Fibroblast of peridontal ligament (primary cell): ENCODE measurements around the gene VPS45.
A peak's percentile ranks its signal among the peaks of the same experiment; 100 is the strongest.
"Not testable (repeated sequence)": the region's sequence is repeated elsewhere in the genome, so short reads cannot be mapped to it uniquely, and the experiment has no call there.

Experiments used
- DNase-seq: peaks from one replicate; pipeline ENCODE4 v3.0.0-alpha.2; 2010; ENCODE audit errors: extremely low read depth

Gene VPS45

DNA sequence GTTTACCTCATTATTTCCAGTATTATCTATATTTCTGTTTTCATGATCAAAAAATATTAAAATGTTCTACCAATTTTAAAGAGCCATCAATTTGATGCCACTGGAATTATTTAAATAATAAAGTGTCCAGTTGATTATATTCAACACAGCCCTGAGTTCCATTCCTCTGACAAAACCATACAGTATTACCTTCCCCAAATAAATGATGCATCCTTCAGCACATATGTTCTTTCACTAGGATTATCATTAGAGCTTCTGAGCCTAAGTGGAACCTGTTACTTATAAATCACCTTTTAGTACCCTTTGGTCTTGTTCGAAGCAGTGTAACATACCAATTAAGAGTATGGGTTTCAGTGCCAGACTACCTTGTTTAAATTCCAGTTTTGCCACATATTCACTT is 64.8 kb downstream of the VPS45 start:
- DNase-seq = no peak

DNA sequence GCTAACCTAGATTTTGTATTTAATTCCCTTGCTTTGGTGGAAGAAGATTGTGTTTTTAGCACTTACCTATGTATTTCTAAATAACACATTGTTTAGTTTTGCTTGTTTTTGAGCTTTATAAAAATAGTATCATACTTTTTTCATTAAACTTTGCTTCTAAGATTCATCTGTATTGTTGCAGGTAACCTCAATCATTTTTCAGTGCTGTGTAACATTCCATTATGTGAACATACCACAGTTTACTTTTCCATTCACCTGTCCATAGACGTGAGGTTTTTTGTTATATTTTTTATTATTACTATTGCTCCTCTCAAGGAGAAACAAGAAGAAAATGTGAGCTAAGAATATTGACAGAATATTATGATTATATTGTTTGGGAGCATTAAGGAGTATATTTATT is 67.0 kb downstream of the VPS45 start:
- DNase-seq = no peak

DNA sequence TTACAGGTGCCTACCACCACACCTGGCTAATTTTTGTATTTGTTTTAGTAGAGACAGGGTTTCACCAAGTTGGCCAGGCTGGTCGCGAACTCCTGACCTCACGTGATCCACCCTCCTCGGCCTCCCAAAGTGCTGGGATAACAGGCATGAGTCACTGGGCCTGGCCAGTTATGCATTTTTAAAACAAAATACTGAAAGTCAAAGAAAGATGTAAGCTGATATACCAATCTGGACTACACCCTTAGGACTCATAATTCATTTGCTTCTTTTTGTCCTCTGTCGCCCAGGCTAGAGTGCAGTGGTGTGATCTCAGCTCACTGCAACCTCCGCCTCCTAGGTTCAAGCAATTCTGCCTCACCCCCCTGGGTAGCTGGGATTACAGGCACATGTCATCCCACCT is 67.8 kb downstream of the VPS45 start:
- DNase-seq = peak; percentile 75

DNA sequence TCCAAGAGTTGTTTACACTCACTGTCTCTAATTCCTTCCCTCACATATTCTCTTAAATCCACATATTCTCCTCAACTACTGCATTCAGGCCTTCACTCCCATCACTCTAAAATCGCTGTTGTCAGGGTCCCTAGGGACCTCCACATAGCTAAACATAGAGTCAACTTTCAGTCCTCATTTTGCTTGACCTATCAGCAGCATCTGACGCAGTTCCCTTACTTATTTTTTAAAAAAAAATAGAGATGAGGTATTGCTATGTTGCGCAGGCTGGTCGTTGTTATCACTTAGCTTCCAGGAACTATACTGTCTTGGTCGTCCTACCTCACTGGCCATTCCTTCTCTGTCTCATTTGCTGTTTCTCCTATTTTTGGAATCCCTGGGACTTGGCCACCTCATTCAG is 70.5 kb downstream of the VPS45 start:
- peak; percentile 78 for DNase-seq

DNA sequence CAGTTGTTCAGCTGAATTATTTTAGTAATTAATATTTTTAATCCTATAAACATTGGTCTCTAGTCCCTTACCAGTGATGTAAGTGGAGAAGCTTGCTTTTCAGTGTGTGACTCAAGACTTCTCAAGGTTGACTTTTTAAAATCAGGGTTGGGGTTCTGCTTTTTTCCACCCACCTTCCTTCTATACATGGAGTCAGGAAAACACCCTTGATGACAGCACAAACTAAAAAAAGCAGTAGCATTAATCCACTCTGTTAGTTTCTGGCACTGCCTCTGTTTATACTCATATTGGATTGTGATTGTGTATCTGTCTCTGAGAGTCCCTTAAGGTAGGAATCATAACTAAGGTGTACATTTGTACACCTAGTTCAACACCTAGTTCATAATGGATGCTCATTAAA is 73.9 kb downstream of the VPS45 start:
- DNase-seq = no peak

DNA sequence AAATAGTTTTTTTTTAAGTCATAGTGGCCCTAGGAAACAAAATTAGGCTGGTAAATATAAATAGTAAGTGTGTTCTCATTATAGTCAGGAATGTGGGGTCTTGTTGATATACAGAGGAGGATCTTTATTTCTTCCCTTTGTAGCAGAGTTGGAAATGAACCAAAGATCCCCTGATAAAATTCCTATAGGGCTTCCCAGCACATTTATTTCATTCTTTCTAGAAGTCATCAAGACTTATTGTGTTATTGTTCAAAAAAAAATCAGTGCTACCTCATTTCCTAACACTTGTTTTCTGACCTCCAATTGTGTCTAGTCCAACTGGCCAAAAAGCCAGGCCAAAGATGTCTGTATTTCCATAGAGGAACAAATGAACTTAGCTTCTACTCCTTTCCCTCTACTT is 74.5 kb downstream of the VPS45 start:
- DNase-seq = no peak

DNA sequence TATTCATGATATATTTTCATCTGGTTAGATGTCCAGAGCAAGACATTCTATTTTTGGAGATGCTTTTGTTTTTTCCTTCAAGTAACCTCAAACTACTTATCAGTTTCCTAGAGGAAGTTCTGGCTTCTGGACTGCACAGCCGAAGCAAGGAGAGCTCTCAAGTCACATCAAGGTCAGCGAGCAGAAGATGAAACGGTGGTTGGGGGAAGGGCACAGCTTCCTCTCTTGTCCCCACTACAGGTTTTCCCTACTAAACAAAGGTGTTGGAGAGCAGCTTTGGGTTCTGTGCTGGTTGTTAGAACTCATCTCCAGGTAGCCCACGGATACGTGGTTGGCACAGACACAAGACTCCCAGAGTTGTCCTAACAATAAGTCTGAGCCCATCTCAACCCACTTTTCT is 77.0 kb downstream of the VPS45 start:
- no peak for DNase-seq

DNA sequence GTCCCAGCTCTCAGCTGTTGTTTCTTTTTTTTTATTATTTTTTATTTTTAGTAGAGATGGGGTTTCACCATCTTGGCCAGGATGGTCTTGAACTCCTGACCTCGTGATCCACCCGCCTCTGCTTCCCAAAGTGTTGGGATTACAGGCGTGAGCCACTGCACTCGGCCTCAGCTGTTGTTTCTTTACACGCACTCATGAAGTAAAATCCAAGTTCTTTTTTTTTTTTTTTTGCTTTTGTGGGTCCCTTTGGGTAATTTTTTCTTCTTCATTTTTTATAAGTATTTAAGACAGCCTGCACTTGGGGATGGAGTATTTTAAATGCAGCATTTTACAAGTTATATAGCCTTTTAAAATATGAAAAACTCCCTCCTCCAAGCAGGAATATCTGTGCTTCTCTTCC is 78.4 kb downstream of the VPS45 start:
- DNase-seq = not testable (repeated sequence)

DNA sequence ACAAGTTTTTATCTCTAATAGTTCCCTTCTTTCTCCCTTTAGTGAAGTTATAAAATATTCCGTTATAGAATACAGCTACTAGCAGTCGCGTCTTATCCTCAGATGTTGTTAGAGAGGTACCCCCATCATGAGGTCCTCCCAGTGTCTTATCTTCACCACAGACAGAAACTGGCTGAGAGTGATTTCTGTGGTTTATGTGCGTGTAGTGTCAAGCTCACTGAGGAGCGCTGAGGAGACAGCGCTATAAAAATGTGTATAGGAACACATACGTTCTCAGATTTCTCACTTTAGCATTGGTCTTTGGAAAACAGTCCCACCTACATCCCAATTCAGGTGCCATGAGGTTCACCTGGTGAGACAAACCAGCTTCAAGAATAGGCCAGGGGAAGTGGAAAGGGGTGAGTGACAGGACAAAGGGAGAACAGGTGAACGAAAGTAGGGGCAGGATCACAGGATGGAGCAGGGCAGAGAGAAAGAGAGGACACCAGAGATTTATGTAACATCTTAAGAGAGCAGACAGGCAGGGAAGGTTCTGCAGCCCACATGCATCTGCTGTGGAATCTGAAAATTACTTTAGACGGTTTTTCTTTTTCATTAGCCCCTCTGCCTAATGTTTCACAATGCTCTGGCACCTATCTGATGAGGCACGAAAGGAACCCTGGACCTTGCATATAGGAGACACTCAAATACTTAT is 79.4 kb downstream of the VPS45 start:
- no peak for DNase-seq

DNA sequence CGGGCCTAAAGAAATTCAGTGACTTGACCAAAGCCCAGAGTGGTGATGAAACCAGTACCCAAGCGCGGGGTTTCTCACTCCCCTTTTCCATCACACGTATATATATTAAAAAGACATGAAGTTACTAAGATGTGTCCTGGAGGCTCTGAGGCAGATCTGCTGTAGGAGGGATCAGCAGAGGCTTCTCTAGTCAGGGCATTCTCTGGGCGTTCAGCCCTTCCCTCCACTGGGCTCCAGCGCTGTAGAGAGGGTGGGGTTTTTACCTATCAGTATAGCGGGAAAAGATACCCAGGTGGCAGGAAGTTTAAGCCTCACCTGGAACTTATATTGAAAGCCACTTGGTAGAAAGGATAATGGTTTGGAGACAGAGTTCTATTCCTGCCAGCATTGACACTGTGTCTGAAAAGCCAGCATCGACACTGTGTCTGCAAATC is 81.3 kb downstream of the VPS45 start:
- peak; percentile 49 for DNase-seq

DNA sequence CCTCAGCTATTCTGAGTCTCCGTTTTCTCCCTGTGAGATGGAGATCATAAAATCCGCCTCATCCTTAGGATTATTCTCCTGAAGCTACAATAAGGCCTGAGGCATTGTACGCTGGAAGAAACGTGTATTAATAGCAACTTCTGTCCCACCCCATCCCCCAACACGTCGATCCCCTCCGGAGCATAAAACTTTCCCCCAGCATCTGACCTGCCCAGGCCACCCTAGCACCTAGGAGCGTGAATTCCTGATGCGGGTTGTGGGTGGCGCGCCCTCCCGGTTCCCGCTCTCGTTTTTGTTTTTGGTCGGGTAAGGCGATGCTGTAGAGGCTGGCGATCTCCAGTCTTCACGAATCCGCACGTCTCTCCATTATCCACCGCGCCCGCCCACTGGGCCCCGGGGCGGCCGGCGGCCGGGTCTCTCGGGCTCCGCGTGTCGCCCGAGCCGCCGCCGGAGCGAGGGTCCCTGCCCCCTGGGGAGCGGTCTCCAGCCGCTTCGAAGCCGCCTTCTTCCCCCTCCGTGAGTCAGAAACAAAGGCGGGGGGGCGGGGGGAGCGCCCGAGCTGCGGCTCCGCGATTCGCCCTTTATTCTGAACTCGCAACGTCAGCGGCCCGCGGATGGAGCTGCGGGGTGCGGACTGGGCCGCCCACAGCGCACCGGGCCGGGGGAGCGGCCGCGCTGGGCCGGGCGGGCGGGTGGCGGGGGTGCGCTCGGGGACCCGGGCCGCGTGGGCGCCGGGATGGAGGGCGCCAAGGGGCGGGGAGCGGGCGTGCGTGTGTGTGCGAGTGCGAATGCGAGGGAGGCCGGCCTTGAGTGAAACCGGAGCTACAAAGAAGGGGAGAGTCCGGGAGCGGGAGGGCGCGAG is 81.9 kb downstream of the VPS45 start, which contains the start of gene PLEKHO1:
Gene PLEKHO1 (plus strand): TSS at position 646 of the 862 bp plus-strand sequence. CDS start 342 bp downstream, outside the sequence.
- peak; percentile 74 for DNase-seq

DNA sequence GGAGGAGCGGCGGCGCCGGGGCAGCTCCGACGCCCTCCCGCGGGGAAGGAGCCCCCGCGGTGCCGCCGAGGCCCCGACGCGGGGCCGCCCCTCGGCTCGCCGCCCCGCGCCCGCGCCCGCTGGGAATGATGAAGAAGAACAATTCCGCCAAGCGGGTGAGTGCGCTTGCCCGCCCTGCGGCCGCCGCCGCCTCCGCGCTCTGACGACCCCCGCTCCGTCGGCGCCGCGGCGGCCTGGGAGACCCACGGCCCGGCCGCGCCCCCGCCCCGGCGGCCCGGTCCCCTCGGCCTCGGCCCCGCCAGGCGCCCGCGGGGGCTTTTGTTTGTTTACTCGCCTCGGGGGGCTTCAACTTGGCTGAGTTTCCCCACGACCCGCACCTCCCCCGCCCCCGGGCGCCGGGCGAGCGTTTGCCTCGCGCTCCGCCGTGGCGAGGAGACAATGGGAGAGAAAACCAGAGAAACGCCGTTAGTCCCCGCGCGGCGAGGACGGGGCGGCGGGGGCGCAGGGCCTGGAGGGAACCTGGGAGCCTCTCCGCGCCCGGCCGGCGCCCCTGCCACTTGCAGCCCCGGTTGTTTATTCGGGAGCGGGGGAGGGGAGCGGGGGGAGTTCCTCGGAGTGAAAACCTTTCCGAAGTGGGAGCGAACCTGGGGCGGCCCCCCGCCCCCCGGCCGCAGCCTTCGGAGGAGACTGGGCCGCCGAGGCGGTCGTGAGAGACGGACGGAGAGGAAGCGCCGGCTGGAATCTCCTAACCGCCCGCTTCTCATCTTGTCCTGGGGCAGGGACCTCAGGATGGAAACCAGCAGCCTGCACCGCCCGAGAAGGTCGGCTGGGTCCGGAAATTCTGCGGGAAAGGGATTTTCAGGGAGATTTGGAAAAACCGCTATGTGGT is 82.8 kb downstream of the VPS45 start:
- DNase-seq = no peak

DNA sequence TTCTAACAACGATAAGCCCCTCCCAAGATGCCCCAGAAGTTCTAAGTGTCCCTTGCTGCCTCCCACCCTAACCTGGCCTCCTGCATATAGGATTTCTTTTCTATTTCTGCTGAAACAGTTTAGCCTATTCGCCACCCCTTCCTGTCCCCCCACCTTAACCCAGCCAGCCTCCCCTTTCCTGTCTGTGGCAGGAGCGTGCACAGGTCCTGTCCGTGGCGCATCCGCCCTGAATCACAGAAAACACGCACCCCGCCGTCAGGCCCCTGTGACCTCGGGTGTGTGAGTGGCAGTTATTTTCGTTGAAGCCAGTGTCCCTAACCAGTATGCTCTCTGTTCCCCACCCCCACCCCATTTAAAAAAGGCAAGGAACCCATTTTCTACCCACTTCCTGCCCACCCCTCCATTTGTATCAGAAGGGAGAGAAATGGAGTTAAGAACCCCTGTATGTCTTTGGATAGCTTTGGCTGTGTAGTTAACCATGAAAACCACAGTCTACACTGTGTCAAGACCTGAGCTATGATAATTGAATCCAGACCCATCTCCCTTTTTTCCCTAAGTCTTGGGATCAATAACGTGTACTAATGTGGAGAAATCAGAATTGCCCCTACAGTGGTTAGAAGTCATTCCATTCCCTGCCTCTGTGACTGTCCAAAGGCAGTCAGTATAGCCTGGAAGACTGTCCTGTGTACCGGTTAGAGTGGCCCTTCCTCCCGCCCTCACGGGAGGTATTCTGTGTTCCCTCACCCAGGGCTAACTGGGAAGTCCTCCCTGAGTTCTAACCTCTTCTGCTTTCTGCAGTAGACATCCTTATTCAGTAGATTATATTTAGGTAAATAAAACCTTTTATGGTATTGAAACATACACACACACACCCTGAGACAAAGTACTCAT is 84.0 kb downstream of the VPS45 start:
- DNase-seq = peak; percentile 74

DNA sequence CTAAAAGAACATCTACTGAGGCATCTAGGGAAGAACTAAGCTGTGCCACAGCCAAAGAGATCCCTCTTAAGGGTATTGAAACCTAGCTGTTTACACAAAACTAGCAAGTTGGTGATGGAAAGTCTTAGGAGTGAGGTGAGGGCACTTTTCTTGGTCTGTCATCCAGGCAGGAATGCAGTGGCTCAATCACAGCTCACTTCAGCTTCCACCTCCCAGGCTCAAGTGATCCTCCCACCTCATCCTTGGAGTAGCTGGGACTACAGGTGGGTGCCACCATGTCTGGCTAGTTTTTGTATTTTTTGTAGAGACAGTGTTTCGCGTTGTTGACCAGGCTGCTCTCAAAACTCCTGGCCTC is 84.6 kb downstream of the VPS45 start:
- no peak for DNase-seq

DNA sequence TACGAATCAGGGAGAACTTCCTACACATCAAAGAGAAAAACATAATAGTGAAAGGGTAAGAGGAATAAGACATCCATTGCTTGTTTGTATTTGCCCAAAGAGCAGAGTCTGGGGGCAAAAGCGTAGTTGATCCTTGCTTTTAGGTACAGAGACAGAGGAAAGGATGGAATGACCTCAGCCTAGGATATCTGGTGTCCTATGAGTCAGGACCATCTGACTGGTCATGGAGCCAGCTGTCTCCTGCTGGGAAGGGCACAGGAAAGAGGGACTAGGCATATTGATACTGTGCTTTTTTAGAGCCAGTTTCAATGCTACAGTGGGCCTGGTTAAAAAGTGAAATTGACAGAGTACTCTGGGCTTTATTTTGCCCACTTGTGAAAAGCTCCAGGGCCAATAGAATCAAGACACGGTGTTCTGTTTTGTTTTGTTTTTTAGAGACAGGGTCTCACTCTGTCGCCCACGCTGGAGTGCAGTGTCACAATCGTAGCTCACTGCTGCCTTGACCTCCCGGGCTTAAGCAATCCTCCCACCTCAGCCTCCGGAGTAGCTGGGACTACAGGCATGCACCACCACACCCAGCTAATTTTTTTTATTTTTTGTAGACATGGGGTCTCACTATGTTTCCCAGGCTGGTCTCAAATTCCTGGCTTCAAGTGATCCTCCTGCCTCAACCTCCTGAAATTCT is 85.3 kb downstream of the VPS45 start:
- peak; percentile 80 for DNase-seq

DNA sequence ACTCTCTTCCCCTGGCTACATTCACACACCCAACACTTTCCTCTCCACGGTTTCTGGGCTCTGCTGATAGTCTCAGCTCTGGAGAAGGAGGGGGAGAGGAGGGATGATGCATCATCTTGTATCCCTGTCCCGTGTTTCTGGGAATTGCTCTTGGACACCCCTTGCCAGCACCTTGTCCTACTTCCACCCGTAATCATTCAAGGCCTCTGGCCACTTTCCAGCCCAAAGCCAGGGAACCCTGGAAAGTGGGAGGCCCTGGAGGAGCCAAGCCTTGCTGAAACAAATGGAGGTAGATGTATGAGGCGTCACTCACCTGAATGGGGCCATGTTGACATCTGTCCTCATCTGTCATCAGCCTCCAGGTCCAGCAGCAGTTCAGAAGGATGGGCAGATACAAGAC is 86.6 kb downstream of the VPS45 start:
- DNase-seq = no peak

DNA sequence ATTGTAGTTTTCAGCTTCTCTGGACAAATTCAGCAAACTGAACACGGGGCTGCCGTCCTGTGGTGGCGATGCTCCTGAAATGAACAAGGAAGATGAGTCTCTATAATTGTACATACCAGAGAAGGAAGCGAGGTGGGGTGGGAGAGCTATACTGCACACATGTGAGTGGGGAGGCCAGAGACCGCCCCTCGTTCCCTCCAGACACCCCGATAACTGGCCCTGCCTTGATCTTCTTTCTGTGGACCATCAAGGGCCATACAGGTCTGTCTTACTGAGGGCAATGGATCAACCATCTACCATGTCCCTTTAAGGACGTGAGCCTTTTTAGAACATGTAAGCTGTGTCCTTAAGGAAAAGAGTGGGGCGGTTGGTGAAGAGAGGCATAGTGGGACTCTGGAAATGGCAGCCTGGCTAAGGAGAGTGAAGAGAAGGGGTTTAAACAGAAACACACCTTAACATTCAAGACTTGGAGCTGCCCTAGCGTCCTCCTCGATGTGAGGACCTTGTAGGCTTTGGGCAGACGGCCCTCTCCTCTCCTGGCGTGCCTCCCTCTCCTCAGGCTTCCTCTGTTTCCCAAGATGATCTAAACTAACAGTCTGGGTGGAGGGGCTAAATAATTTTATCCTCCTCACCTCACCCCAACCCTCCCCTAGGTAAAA is 88.0 kb downstream of the VPS45 start:
- no peak for DNase-seq

DNA sequence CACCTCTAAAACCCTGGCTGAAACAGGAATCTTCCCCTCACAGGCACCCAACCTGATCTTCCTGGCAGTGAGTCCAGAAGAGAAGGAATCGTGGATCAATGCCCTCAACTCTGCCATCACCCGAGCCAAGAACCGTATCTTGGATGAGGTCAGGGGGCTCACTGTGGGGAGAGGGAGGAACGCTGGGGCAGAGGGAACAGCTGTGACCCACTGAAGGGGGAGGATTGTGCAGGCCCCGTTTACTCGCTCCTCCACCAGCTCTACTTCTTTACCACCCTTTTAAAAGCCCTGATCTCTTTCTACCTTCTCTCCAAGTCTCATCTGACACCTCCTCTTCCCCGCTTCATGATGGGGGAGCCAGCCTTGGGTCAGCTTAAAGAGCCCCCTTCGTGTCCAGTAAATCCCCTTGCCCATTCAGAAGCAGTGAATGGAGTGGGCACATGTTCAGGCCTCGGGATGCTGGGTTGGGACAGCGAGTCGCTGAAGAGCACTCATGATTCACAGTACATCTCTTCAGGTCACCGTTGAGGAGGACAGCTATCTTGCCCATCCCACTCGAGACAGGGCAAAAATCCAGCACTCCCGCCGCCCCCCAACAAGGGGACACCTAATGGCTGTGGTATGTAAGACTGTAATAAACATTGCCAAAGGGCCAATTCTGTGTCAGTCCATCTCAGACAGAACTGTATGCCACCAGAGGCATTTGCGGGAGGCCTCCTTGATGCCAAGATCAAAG is 89.5 kb downstream of the VPS45 start:
- DNase-seq = no peak

DNA sequence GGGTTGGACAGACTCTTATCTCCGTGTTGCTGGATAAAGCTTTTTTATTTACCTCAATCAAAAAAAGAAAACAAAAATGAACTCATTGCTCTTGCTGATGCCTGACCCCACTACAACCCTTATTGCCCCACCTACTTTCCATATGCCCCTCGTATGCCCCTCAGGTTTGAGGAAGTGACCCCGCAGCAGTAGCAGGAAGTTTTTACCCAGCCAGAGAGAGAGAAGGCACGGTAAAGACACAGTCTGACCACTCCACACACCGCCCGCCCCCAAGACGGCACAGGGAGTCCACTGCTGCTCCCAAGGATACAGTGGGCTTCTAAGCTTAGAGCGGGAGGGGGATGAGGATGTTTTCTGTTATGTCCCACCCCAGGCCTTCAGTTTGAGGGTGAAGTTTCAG is 92.0 kb downstream of the VPS45 start:
- DNase-seq = no peak
